PFSK-1 (cell line): ENCODE data around the gene TNS1.

Experiments used
- FOXP2 ChIP-seq: optimal IDR thresholded peaks from 2 replicates; pipeline ENCODE3; 2011; ENCODE audit warnings: borderline replicate concordance, control low read depth, inconsistent platforms; ENCODE audit not compliant: insufficient read depth; ENCODE audit errors: extremely low read length, extremely low read depth
- POLR2AphosphoS5 ChIP-seq: IDR thresholded peaks from 2 replicates; pipeline ENCODE4 v1.6.1; 2012; ENCODE audit warnings: low read depth, mild to moderate bottlenecking, control low read depth, low read length, moderate library complexity
- REST ChIP-seq, 2 experiments: IDR thresholded peaks; 2 replicates each; pipeline versions ENCODE4 v1.6.1 to v1.8.0; 2011 to 2012; ENCODE audit warnings: low read depth in 2 of 2, low read length in 2 of 2, control low read depth in 1 of 2, inconsistent platforms in 1 of 2, mild to moderate bottlenecking in 1 of 2, moderate library complexity in 1 of 2; ENCODE audit not compliant: insufficient read depth in 1 of 2
- SIN3A ChIP-seq: IDR thresholded peaks from 2 replicates; pipeline ENCODE4 v1.6.1; 2012; ENCODE audit warnings: mild to moderate bottlenecking, low read length, moderate library complexity, borderline replicate concordance; ENCODE audit not compliant: insufficient read depth
- TAF1 ChIP-seq: IDR thresholded peaks from 2 replicates; pipeline ENCODE4 v1.6.1; 2012; ENCODE audit warnings: low read length, control low read depth, borderline replicate concordance; ENCODE audit not compliant: insufficient read depth

TNS1 gene

GRCh38 chr2:217876253-217876570, 126.6 kb downstream of the TNS1 start:
- TF ChIP-seq FOXP2 (no peak), REST (IDR thresholded peaks at IDR 0.05; ENCODE audit: insufficient read depth in 1 of 2, low read depth in 2 of 2, low read length in 2 of 2) (no peak), POLR2AphosphoS5 (no peak), SIN3A (no peak), TAF1 (no peak)

GRCh38 chr2:217875556-217876252, 127.1 kb downstream of the TNS1 start:
- TF ChIP-seq REST (IDR thresholded peaks at IDR 0.05; ENCODE audit: insufficient read depth in 1 of 2, low read depth in 2 of 2, low read length in 2 of 2) (no peak), FOXP2 (no peak), TAF1 (no peak), SIN3A (no peak), POLR2AphosphoS5 (no peak)

- TF ChIP-seq POLR2AphosphoS5, result no peak
- no peak for TF ChIP-seq TAF1
- TF ChIP-seq REST (IDR thresholded peaks at IDR 0.05; ENCODE audit: insufficient read depth in 1 of 2, low read depth in 2 of 2, low read length in 2 of 2), result no peak
- no peak for TF ChIP-seq SIN3A
- TF ChIP-seq FOXP2, result no peak
Measured at GRCh38 chr2:217875138-217875537, 127.7 kb downstream of the TNS1 start.

- no peak for TF ChIP-seq REST (IDR thresholded peaks at IDR 0.05; ENCODE audit: insufficient read depth in 1 of 2, low read depth in 2 of 2, low read length in 2 of 2)
- no peak for TF ChIP-seq TAF1
- no peak for TF ChIP-seq FOXP2
- TF ChIP-seq SIN3A, result no peak
- no peak for TF ChIP-seq POLR2AphosphoS5
Measured at GRCh38 chr2:217873371-217873770, 129.4 kb downstream of the TNS1 start.

- TF ChIP-seq TAF1, result no peak
- TF ChIP-seq SIN3A, result no peak
- no peak for TF ChIP-seq POLR2AphosphoS5
- TF ChIP-seq REST (IDR thresholded peaks at IDR 0.05; ENCODE audit: insufficient read depth in 1 of 2, low read depth in 2 of 2, low read length in 2 of 2), result no peak
- TF ChIP-seq FOXP2, result no peak
Measured at GRCh38 chr2:217872319-217872718, 130.5 kb downstream of the TNS1 start.
